Activated CD8-positive, alpha-beta T cell treated with anti-CD3 and anti-CD28 coated beads for 36 hours (primary cell): ENCODE data around the gene NUP54. TPM values are rescaled to one million over a fixed set of nuclear protein-coding genes. Genes with fewer than 3 reads are reported as not detected.

Experiments used
- ATAC-seq: fragments of 200-7000 bp; cut with Tn5 transposase; one replicate; pipeline ENCODE4 v1.10.0; 2021; ENCODE audit warnings: mild to moderate bottlenecking, moderate library complexity
- CTCF ChIA-PET: fragments of 350-600 bp; sonication (Branson Sonifier 250); formaldehyde crosslinking; loops from one replicate; lab custom pipeline; 2021; ENCODE audit warnings: antibody characterized with exemption; lab: Charles Lee
- POLR2A ChIA-PET: fragments of 350-600 bp; sonication (Branson Sonifier 250); formaldehyde crosslinking; loops from one replicate; lab custom pipeline; 2021; ENCODE audit warnings: antibody characterized with exemption; lab: Charles Lee
- DNase-seq: peaks from one replicate; pipeline ENCODE4 v3.0.0-alpha.2; 2020
- H3K27ac Mint-ChIP-seq: one replicate; pipeline ENCODE4 v1.8.0; 2021; ENCODE audit warnings: mild to moderate bottlenecking, mixed read lengths
- H3K27me3 Mint-ChIP-seq: one replicate; pipeline ENCODE4 v1.8.0; 2021; ENCODE audit warnings: mixed read lengths
- H3K36me3 Mint-ChIP-seq: one replicate; pipeline ENCODE4 v1.8.0; 2021; ENCODE audit warnings: low read depth, mixed read lengths
- H3K4me1 Mint-ChIP-seq: one replicate; pipeline ENCODE4 v1.8.0; 2021; ENCODE audit warnings: low read depth, mixed read lengths
- H3K4me3 Mint-ChIP-seq: one replicate; pipeline ENCODE4 v1.8.0; 2021; ENCODE audit warnings: mild to moderate bottlenecking, moderate library complexity, mixed read lengths
- H3K9me3 Mint-ChIP-seq: one replicate; pipeline ENCODE4 v1.8.0; 2021; ENCODE audit warnings: mixed read lengths
- intact Hi-C: fragments of 100-400 bp; cut with micrococcal nuclease; formaldehyde crosslinking; loops from one replicate; pipeline ENCODE4 v1.10.0; 2022
- total RNA-seq, 2 experiments: library from RNA; stranded (reverse); gene quantifications; one replicate each; pipeline ENCODE4 v1.2.3, GENCODE V29; 2021
- TF ChIP-seq, protein P1 (sequence below): fragments of 200-600 bp; IDR thresholded peaks from one replicate; pipeline ENCODE4 v1.8.0; 2022; ENCODE audit warnings: antibody characterized with exemption, mild to moderate bottlenecking

NUP54 gene
- total RNA-seq, 2 experiments from 2014 or later, result 61.7 to 61.9 TPM

DNA sequence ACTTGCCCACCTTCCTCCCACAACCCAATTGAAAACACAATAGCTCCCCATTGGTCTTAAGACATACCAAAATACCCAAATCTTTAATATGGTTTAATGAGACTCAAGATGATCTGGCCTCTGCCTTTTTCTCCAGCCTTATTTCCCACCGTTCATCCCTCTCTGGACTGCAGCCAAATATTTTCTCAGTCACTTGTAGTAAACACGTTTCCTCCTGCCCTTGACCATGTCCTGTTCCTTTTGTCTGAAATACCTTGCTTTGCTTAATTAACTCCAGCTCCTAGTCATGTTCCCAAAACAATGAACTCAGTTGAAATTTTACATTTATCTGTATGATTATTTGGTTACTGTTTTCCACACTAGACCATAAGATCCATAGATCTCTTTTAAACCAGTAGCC lies 8.4 kb upstream of the NUP54 start:
- intact Hi-C loops, result no loop called here
- peaks cover 8% of the 10 kb centered on the region for H3K36me3 Mint-ChIP-seq
- no peak overlapping the region for H3K4me3 Mint-ChIP-seq
- DNase-seq (no peak), ATAC-seq (no peak)
- H3K27me3 Mint-ChIP-seq, result no peaks in the 10 kb centered on the region
- no peak overlapping the region for H3K27ac Mint-ChIP-seq
- no peaks in the 10 kb centered on the region for H3K4me1 Mint-ChIP-seq
- H3K9me3 Mint-ChIP-seq, result peaks cover 7% of the 10 kb centered on the region
- ChIA-PET POLR2A (no interaction called here), CTCF (interaction anchor here (1.1 kb wide), 2 partner anchors 23 to 24 kb away, joined by 3 to 4 read pairs; no protein-coding TSS in a partner anchor)
- TF ChIP-seq, protein P1, sequence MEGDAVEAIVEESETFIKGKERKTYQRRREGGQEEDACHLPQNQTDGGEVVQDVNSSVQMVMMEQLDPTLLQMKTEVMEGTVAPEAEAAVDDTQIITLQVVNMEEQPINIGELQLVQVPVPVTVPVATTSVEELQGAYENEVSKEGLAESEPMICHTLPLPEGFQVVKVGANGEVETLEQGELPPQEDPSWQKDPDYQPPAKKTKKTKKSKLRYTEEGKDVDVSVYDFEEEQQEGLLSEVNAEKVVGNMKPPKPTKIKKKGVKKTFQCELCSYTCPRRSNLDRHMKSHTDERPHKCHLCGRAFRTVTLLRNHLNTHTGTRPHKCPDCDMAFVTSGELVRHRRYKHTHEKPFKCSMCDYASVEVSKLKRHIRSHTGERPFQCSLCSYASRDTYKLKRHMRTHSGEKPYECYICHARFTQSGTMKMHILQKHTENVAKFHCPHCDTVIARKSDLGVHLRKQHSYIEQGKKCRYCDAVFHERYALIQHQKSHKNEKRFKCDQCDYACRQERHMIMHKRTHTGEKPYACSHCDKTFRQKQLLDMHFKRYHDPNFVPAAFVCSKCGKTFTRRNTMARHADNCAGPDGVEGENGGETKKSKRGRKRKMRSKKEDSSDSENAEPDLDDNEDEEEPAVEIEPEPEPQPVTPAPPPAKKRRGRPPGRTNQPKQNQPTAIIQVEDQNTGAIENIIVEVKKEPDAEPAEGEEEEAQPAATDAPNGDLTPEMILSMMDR, result no peak

DNA sequence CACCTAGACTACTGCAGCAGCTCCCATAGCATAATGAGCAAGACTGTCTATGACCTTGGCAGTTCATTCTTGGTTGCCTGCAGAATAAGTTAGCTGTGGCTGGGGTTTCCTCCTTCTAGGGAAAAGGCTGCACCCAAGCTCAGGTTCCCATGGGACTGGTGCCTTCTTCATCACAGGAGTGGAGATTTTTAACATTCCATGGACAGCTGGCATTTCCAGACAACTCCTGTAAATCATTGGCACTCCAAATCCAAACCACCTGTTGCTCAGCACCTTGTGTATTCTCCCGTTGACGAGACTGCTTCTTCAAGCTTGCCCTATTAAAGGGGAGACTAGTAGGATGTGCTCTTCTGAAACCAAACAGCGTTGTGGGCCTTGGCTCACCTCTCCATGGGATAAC lies 7.8 kb upstream of the NUP54 start:
- TF ChIP-seq, protein P1, result no peak
- DNase-seq, result no peak
- H3K27ac Mint-ChIP-seq, result no peak overlapping the region
- ChIA-PET POLR2A (no interaction called here), CTCF (interaction anchor here (1.0 to 1.1 kb wide), 3 partner anchors 23 to 151 kb away, joined by 3 to 4 read pairs (median 3); partner anchors contain the start of gene STBD1)
- intact Hi-C loops, result no loop called here
- no peaks in the 10 kb centered on the region for H3K27me3 Mint-ChIP-seq
- no peak for ATAC-seq
- peaks cover 7% of the 10 kb centered on the region for H3K9me3 Mint-ChIP-seq
- H3K4me3 Mint-ChIP-seq, result no peak overlapping the region
- H3K4me1 Mint-ChIP-seq, result no peaks in the 10 kb centered on the region
- H3K36me3 Mint-ChIP-seq, result peaks cover 13% of the 10 kb centered on the region

DNA sequence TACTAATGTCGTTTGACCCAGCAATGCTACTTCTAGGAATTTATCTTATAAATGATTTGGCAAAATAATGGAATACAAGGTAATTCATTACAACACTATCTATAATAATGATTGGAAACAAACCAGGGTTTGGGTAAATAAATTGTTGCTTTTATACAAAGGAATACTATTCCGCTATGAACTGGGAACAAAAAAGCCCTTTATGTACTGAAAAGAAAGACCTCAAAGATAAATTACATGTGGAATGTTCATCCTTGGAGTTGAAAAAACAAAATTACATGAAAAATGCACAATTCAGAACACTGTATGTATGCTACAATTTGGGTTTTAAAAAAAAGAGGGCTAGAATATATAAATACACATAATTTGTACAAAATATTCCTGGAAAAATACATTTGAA lies 5.2 kb upstream of the NUP54 start:
- ChIA-PET POLR2A (no interaction called here), CTCF (no interaction called here)
- no peak overlapping the region for H3K27ac Mint-ChIP-seq
- TF ChIP-seq, protein P1, result no peak
- peaks cover 6% of the 10 kb centered on the region for H3K4me1 Mint-ChIP-seq
- H3K4me3 Mint-ChIP-seq, result no peak overlapping the region
- peaks cover 7% of the 10 kb centered on the region for H3K9me3 Mint-ChIP-seq
- H3K27me3 Mint-ChIP-seq, result no peaks in the 10 kb centered on the region
- intact Hi-C loops, result no loop called here
- peaks cover 23% of the 10 kb centered on the region for H3K36me3 Mint-ChIP-seq
- no peak for DNase-seq
- ATAC-seq, result no peak

DNA sequence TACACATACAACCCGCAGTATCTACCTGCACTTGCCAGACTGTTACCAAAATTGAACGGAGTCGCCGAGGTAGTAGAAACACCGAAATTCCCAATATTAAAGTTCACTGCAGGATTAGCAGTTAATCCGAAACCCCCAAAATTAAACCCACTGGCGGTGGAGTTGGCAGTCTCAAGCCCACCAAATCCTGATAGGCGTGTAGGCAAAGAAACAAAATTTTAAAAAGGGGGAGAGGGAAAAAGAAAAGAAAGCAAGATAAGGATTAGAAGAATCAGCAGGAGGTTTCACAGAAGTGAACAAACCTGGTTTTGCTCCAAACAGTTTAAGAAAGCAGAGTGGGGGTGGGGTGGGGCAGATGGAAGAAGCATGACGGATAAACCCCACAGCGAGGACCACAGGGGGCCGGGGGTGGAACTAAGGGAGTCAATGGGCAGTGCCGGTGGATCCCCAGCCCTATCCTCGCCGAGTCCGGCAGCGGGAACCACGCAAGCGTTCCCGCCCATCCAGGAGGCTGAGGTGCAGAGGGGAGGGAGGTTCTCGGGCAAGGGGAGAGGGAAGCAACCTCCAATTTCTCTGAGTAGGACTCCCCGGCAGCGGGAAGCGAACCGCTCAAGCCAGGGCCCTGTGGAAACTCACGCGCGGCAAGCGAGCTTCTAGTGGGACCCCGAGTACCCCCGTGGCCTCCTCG lies 599 bp downstream of the NUP54 start:
- Mint-ChIP-seq H3K9me3 (no peaks in the 10 kb centered on the region), H3K4me3 (peak overlapping the region; percentile 87), H3K27ac (peak overlapping the region; percentile 89), H3K4me1 (peaks cover 24% of the 10 kb centered on the region), H3K36me3 (peaks cover 30% of the 10 kb centered on the region), H3K27me3 (no peaks in the 10 kb centered on the region)
- DNase-seq (peak; percentile 76), ATAC-seq (peak; percentile 50)
- POLR2A ChIA-PET, result interaction anchor here (1.0 to 1.4 kb wide), 3 partner anchors 8 to 66 kb away, joined by 3 to 6 read pairs (median 4); no protein-coding TSS in a partner anchor
- CTCF ChIA-PET, result interaction anchor here (0.7 to 1.7 kb wide), 2 partner anchors 152 to 230 kb away, joined by 3 to 5 read pairs; no protein-coding TSS in a partner anchor
- TF ChIP-seq, protein P1, result no peak
- intact Hi-C loops, result no loop called here

DNA sequence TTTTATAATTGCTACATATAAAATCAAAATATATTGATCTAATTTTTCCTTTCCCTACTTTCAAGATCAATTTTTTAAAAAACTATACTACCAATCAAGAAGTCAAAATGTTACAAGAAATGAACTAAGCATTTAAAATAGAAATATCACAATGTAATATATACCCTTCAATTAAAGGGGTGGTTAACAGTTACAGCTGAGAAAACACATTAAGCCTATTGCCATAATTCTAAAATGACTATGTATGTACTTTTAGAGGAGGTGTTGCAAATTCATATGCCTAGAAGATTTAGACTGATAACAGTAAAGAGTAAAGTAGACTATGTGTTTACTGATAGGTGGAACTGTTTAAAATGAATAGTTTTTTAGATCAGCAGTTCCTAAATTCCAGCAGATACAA lies 3.7 kb downstream of the NUP54 start:
- DNase-seq, result no peak
- Mint-ChIP-seq H3K36me3 (peaks cover 43% of the 10 kb centered on the region), H3K27ac (no peak overlapping the region), H3K4me1 (peaks cover 26% of the 10 kb centered on the region), H3K9me3 (no peaks in the 10 kb centered on the region), H3K4me3 (no peak overlapping the region), H3K27me3 (no peaks in the 10 kb centered on the region)
- TF ChIP-seq, protein P1, result no peak
- CTCF ChIA-PET, result no interaction called here
- POLR2A ChIA-PET, result interaction anchor here (0.7 kb wide), 1 partner anchor 161 kb away, joined by 3 read pairs; no protein-coding TSS in a partner anchor
- no peak for ATAC-seq
- intact Hi-C loops, result no loop called here
